HEK293 (cell line): Measurements from ENCODE around the gene DENND6B.

Experiments used
- CTCF ChIA-PET: fragments of 350-600 bp; formaldehyde crosslinking; extraction: SDS; loops from one replicate; lab custom pipeline; 2021; ENCODE audit warnings: antibody characterized with exemption; lab: Yijun Ruan, JAX
- POLR2A ChIA-PET: fragments of 300-600 bp; formaldehyde crosslinking; extraction: SDS; loops from one replicate; lab custom pipeline; 2020; ENCODE audit warnings: antibody characterized with exemption, inconsistent platforms; lab: Yijun Ruan, JAX
- H3K27ac ChIP-seq: fragments of 200-500 bp; sonication (Bioruptor generic); 2 replicates; pipeline ENCODE4 v1.5.1; 2014; ENCODE audit warnings: low read depth, low read length, control low read depth, inconsistent platforms; ENCODE audit errors: extremely low read depth
- H3K36me3 ChIP-seq, 2 experiments: fragments of 200-500 bp in 1 of 2; sonication (Bioruptor generic) in 1 of 2; 1 replicate in 1 of 2; 2 replicates in 1 of 2; pipeline ENCODE4 v1.5.1; 2014 to 2017; ENCODE audit warnings: inconsistent platforms in 2 of 2, low read length in 2 of 2; ENCODE audit not compliant: control insufficient read depth in 2 of 2, insufficient read depth in 1 of 2
- H3K4me1 ChIP-seq: fragments of 200-500 bp; sonication (Bioruptor generic); 2 replicates; pipeline ENCODE4 v1.5.1; 2014; ENCODE audit warnings: mild to moderate bottlenecking, low read length, inconsistent platforms; ENCODE audit not compliant: control insufficient read depth, insufficient read depth
- H3K4me3 ChIP-seq: 2 replicates; pipeline ENCODE4 v1.5.1; 2011; ENCODE audit warnings: low read depth, mild to moderate bottlenecking, control low read depth, low read length, moderate library complexity
- H3K9me3 ChIP-seq: fragments of 200-500 bp; sonication (Bioruptor generic); 2 replicates; pipeline ENCODE4 v1.5.1; 2014; ENCODE audit warnings: low read depth, low read length, inconsistent platforms; ENCODE audit not compliant: control insufficient read depth, insufficient read depth
- FEZF1 ChIP-seq: fragments of 450-650 bp; formaldehyde crosslinking; IDR thresholded peaks from 2 replicates; pipeline ENCODE4 v1.5.1; 2016; ENCODE audit warnings: missing biosample characterization, missing genetic modification characterization
- GLIS1 ChIP-seq: fragments of 450-650 bp; formaldehyde crosslinking; IDR thresholded peaks from 2 replicates; pipeline ENCODE4 v1.5.1; 2016; ENCODE audit warnings: missing biosample characterization, missing genetic modification characterization
- GLIS2 ChIP-seq: fragments of 450-650 bp; formaldehyde crosslinking; IDR thresholded peaks from 2 replicates; pipeline ENCODE4 v1.5.1; 2016; ENCODE audit warnings: missing biosample characterization, missing genetic modification characterization
- HOXC10 ChIP-seq: sonication (generic); formaldehyde crosslinking; IDR thresholded peaks from 2 replicates; pipeline ENCODE4 v1.8.1; 2023; ENCODE audit warnings: mild to moderate bottlenecking, missing genetic modification reagents
- IKZF3 ChIP-seq: fragments of 450-650 bp; IDR thresholded peaks from 2 replicates; pipeline ENCODE4 v1.5.0; 2018; ENCODE audit warnings: missing biosample characterization, mild to moderate bottlenecking, missing genetic modification characterization, moderate library complexity
- PRDM1 ChIP-seq: fragments of 450-650 bp; formaldehyde crosslinking; IDR thresholded peaks from 2 replicates; pipeline ENCODE4; 2016; ENCODE audit warnings: missing biosample characterization, missing genetic modification characterization
- ZNF140 ChIP-seq: fragments of 450-650 bp; formaldehyde crosslinking; IDR thresholded peaks from 2 replicates; pipeline ENCODE4 v1.5.1; 2016; ENCODE audit warnings: missing biosample characterization, missing genetic modification characterization
- ZNF16 ChIP-seq: fragments of 450-650 bp; formaldehyde crosslinking; IDR thresholded peaks from 2 replicates; pipeline ENCODE4 v1.5.1; 2016; ENCODE audit warnings: low read depth, missing biosample characterization, missing genetic modification characterization
- ZNF184 ChIP-seq: fragments of 450-650 bp; IDR thresholded peaks from 2 replicates; pipeline ENCODE4 v1.5.1; 2018; ENCODE audit warnings: missing biosample characterization, mild to moderate bottlenecking, missing genetic modification characterization
- ZNF416 ChIP-seq: fragments of 450-650 bp; formaldehyde crosslinking; IDR thresholded peaks from 2 replicates; pipeline ENCODE4 v1.5.1; 2016; ENCODE audit warnings: missing biosample characterization, missing genetic modification characterization
- ZNF426 ChIP-seq: fragments of 450-650 bp; formaldehyde crosslinking; IDR thresholded peaks from 2 replicates; pipeline ENCODE4 v1.5.1; 2017; ENCODE audit warnings: missing biosample characterization, missing genetic modification characterization, mild to moderate bottlenecking, inconsistent platforms, moderate library complexity
- ZNF473 ChIP-seq: fragments of 450-650 bp; formaldehyde crosslinking; IDR thresholded peaks from 2 replicates; pipeline ENCODE4 v1.5.1; 2017; ENCODE audit warnings: missing biosample characterization, missing genetic modification characterization
- ZNF501 ChIP-seq: fragments of 450-650 bp; formaldehyde crosslinking; IDR thresholded peaks from 2 replicates; pipeline ENCODE4 v1.5.1; 2016; ENCODE audit warnings: missing biosample characterization, missing genetic modification characterization
- ZNF701 ChIP-seq: fragments of 450-650 bp; formaldehyde crosslinking; IDR thresholded peaks from 2 replicates; pipeline ENCODE4 v1.5.1; 2016; ENCODE audit warnings: missing biosample characterization, missing genetic modification characterization
- ZNF747 ChIP-seq: fragments of 450-650 bp; formaldehyde crosslinking; IDR thresholded peaks from 2 replicates; pipeline ENCODE4 v1.5.1; 2016; ENCODE audit warnings: missing biosample characterization, missing genetic modification characterization
- ZNF792 ChIP-seq: fragments of 450-650 bp; formaldehyde crosslinking; IDR thresholded peaks from 2 replicates; pipeline ENCODE4 v1.5.1; 2016; ENCODE audit warnings: missing biosample characterization, missing genetic modification characterization
- TF ChIP-seq, protein P1 (sequence below): fragments of 450-650 bp; formaldehyde crosslinking; IDR thresholded peaks from 2 replicates; pipeline ENCODE4 v1.5.1; 2016; ENCODE audit warnings: missing biosample characterization, missing genetic modification characterization
- TF ChIP-seq, protein P2 (sequence below): fragments of 450-650 bp; formaldehyde crosslinking; IDR thresholded peaks from 2 replicates; pipeline ENCODE4 v1.5.1; 2016; ENCODE audit warnings: missing biosample characterization, missing genetic modification characterization, low read depth
- TF ChIP-seq, protein P3 (sequence below): fragments of 450-650 bp; formaldehyde crosslinking; IDR thresholded peaks from 2 replicates; pipeline ENCODE4 v1.5.1; 2017; ENCODE audit warnings: missing biosample characterization, missing genetic modification characterization
- TF ChIP-seq, protein P4 (sequence below): fragments of 450-650 bp; formaldehyde crosslinking; IDR thresholded peaks from 2 replicates; pipeline ENCODE4 v1.5.1; 2016; ENCODE audit warnings: missing biosample characterization, missing genetic modification characterization
- TF ChIP-seq, protein P5 (sequence below): fragments of 450-650 bp; formaldehyde crosslinking; IDR thresholded peaks from 2 replicates; pipeline ENCODE4 v1.5.1; 2016; ENCODE audit warnings: missing biosample characterization, missing genetic modification characterization
- TF ChIP-seq, protein P6 (sequence below): fragments of 450-650 bp; formaldehyde crosslinking; IDR thresholded peaks from 2 replicates; pipeline ENCODE4 v1.5.1; 2016; ENCODE audit warnings: missing biosample characterization, missing genetic modification characterization

Gene DENND6B

DNA sequence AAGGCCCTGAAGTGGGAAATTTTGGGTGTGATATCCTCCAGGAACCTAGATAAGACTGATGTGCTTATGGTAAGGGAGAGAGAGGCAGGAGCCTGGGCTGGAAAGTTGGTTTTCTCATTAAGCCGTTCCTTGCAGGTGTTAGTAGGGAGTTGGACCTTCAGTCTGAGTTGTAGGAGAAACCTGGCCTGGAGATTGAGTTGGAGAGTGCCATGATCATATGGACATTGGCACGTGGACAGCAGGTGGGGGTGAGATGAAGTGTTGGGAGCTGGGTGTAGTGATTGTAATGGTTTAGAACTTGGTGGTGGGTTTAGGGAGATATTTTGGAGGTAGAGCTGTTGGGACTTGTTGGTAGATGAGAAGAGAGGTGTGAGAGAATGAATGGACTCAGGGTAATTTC lies 21.2 kb upstream of the DENND6B start (continued):
- TF ChIP-seq IKZF3 (tag by site-specific recombination): no peak
- TF ChIP-seq ZNF426 (tag by site-specific recombination): no peak
- TF ChIP-seq ZNF701: no peak
- no peak for TF ChIP-seq ZNF416 (tag by site-specific recombination)
- TF ChIP-seq ZNF184 (tag by site-specific recombination): no peak
- TF ChIP-seq, protein P1, sequence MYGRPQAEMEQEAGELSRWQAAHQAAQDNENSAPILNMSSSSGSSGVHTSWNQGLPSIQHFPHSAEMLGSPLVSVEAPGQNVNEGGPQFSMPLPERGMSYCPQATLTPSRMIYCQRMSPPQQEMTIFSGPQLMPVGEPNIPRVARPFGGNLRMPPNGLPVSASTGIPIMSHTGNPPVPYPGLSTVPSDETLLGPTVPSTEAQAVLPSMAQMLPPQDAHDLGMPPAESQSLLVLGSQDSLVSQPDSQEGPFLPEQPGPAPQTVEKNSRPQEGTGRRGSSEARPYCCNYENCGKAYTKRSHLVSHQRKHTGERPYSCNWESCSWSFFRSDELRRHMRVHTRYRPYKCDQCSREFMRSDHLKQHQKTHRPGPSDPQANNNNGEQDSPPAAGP (tag by site-specific recombination): 0 out of 2 replicates have a peak, but pooled peaks have one; percentile 25
- TF ChIP-seq ZNF747 (tag by site-specific recombination): no peak
- no peak for TF ChIP-seq HOXC10 (CRISPR knock-in tag)
- no peak for TF ChIP-seq ZNF501
- TF ChIP-seq, protein P2, sequence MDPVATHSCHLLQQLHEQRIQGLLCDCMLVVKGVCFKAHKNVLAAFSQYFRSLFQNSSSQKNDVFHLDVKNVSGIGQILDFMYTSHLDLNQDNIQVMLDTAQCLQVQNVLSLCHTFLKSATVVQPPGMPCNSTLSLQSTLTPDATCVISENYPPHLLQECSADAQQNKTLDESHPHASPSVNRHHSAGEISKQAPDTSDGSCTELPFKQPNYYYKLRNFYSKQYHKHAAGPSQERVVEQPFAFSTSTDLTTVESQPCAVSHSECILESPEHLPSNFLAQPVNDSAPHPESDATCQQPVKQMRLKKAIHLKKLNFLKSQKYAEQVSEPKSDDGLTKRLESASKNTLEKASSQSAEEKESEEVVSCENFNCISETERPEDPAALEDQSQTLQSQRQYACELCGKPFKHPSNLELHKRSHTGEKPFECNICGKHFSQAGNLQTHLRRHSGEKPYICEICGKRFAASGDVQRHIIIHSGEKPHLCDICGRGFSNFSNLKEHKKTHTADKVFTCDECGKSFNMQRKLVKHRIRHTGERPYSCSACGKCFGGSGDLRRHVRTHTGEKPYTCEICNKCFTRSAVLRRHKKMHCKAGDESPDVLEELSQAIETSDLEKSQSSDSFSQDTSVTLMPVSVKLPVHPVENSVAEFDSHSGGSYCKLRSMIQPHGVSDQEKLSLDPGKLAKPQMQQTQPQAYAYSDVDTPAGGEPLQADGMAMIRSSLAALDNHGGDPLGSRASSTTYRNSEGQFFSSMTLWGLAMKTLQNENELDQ (tag by site-specific recombination): no peak
- no peak for TF ChIP-seq FEZF1 (tag by site-specific recombination)
- TF ChIP-seq, all 188 proteins: peak for 3

DNA sequence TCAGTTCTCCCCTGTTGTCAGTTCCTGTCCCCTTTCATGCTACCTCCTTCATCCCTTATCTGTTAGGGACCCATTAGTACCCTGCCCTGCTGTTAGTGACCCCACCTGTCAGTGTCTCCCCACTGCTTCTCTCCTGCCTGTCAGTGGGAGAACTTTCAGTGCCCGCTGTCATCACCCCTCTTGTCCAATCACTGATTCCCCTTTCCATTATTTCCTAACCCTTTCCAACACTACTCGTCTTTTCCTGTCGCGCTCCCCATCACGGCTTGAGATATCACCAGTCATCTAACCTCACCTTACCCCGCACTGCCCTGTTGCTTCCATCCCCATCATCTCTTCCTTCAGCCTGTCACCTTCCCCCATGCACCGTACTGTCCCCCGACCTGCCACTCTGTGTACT lies 20.3 kb upstream of the DENND6B start:
- ChIA-PET POLR2A (no interaction called here), CTCF (no interaction called here)
- TF ChIP-seq PRDM1 (tag by site-specific recombination): peak; percentile 68
- TF ChIP-seq ZNF140 (tag by site-specific recombination): no peak

DNA sequence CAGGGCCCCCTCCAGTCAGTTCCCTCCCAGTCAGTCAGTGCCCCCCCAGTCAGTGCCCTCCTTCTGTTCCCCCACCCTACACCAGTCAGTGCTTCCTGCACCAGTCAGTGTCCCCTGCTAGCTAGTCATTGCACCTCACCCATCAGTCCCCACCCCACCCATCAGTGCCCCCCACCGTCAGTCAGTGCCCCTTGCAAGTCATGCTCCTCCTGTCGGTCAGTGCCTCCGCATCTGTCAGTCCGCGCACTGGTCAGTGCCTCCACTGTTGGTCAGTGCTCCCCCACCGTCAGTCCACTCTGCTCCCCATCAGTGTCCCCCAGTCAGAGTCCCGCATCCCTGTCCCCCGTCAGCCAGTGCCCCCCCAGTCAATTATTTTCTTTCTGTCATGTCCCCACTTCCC lies 19.7 kb upstream of the DENND6B start:
- no peaks in the 10 kb centered on the region for H3K4me1 ChIP-seq
- H3K9me3 ChIP-seq: no peaks in the 10 kb centered on the region
- H3K36me3 ChIP-seq: peaks cover 4 to 27% of the 10 kb centered on the region in 2 experiments; a peak in 2 of 3 replicates
- H3K27ac ChIP-seq: no peak overlapping the region
- ChIA-PET POLR2A (no interaction called here), CTCF (interaction anchor here (0.6 kb wide), 1 partner anchor 20 kb away, joined by 3 read pairs; no protein-coding TSS in a partner anchor)
- no peak overlapping the region for H3K4me3 ChIP-seq
- TF ChIP-seq, protein P3, sequence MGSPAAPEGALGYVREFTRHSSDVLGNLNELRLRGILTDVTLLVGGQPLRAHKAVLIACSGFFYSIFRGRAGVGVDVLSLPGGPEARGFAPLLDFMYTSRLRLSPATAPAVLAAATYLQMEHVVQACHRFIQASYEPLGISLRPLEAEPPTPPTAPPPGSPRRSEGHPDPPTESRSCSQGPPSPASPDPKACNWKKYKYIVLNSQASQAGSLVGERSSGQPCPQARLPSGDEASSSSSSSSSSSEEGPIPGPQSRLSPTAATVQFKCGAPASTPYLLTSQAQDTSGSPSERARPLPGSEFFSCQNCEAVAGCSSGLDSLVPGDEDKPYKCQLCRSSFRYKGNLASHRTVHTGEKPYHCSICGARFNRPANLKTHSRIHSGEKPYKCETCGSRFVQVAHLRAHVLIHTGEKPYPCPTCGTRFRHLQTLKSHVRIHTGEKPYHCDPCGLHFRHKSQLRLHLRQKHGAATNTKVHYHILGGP: no peak
- TF ChIP-seq ZNF792 (no peak), ZNF473 (tag by site-specific recombination) (no peak), ZNF16 (tag by site-specific recombination) (no peak), GLIS1 (tag by site-specific recombination) (peak; percentile 70), GLIS2 (tag by site-specific recombination) (peak; percentile 34; the same call in 1 of the 2 replicates)
- TF ChIP-seq, protein P4, sequence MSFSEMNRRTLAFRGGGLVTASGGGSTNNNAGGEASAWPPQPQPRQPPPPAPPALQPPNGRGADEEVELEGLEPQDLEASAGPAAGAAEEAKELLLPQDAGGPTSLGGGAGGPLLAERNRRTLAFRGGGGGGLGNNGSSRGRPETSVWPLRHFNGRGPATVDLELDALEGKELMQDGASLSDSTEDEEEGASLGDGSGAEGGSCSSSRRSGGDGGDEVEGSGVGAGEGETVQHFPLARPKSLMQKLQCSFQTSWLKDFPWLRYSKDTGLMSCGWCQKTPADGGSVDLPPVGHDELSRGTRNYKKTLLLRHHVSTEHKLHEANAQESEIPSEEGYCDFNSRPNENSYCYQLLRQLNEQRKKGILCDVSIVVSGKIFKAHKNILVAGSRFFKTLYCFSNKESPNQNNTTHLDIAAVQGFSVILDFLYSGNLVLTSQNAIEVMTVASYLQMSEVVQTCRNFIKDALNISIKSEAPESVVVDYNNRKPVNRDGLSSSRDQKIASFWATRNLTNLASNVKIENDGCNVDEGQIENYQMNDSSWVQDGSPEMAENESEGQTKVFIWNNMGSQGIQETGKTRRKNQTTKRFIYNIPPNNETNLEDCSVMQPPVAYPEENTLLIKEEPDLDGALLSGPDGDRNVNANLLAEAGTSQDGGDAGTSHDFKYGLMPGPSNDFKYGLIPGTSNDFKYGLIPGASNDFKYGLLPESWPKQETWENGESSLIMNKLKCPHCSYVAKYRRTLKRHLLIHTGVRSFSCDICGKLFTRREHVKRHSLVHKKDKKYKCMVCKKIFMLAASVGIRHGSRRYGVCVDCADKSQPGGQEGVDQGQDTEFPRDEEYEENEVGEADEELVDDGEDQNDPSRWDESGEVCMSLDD (tag by site-specific recombination): peak; percentile 77
- TF ChIP-seq, protein P5, sequence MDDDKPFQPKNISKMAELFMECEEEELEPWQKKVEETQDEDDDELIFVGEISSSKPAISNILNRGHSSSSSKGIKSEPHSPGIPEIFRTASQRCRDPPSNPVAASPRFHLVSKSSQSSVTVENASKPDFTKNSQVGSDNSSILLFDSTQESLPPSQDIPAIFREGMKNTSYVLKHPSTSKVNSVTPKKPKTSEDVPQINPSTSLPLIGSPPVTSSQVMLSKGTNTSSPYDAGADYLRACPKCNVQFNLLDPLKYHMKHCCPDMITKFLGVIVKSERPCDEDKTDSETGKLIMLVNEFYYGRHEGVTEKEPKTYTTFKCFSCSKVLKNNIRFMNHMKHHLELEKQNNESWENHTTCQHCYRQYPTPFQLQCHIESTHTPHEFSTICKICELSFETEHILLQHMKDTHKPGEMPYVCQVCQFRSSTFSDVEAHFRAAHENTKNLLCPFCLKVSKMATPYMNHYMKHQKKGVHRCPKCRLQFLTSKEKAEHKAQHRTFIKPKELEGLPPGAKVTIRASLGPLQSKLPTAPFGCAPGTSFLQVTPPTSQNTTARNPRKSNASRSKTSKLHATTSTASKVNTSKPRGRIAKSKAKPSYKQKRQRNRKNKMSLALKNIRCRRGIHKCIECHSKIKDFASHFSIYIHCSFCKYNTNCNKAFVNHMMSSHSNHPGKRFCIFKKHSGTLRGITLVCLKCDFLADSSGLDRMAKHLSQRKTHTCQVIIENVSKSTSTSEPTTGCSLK: no peak
- TF ChIP-seq, protein P6, sequence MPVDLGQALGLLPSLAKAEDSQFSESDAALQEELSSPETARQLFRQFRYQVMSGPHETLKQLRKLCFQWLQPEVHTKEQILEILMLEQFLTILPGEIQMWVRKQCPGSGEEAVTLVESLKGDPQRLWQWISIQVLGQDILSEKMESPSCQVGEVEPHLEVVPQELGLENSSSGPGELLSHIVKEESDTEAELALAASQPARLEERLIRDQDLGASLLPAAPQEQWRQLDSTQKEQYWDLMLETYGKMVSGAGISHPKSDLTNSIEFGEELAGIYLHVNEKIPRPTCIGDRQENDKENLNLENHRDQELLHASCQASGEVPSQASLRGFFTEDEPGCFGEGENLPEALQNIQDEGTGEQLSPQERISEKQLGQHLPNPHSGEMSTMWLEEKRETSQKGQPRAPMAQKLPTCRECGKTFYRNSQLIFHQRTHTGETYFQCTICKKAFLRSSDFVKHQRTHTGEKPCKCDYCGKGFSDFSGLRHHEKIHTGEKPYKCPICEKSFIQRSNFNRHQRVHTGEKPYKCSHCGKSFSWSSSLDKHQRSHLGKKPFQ (tag by site-specific recombination): no peak

More for the DNA sequence above, 20.3 kb upstream of the DENND6B start:
- no peaks in the 10 kb centered on the region for H3K4me1 ChIP-seq
- H3K9me3 ChIP-seq: no peaks in the 10 kb centered on the region
- H3K27ac ChIP-seq: no peak overlapping the region
- H3K36me3 ChIP-seq: peaks cover 4 to 29% of the 10 kb centered on the region in 2 experiments; a peak in 2 of 3 replicates
- H3K4me3 ChIP-seq: no peak overlapping the region
